Measurements from ENCODE around the gene METTL24. TPM values are rescaled to one million over a fixed set of nuclear protein-coding genes. Genes with fewer than 3 reads are reported as not detected.

METTL24 gene
- total and polyA plus RNA-seq, 4 donors, result 0.14 to 2.0 (median 0.91) TPM

DNA sequence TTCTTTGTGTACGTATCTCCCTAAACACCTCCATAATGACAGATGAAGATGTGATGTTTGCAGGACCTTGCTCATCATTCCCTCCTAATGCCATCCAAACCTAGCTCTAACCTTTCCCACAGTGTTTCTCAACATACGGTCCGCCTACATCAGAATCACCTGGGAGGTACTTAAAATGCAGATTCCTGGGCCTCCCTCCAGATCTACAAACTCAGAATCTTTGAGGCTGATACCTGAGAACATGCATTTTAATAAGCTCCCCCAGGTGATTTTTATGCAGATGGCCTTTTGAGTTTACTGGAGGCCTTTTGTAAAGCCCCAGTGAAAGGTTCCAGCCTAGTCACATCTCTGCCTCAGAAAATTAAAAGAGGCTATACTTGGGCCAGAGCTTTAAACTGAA, 40.5 kb downstream of the METTL24 start:
- Histone ChIP-seq H3K4me3 (ENCODE audit: low read depth in 1 of 3, low read length in 3 of 3) (no peak overlapping the region), H3K36me3 (ENCODE audit: control insufficient read depth in 4 of 4, insufficient read depth in 3 of 4, low read depth in 1 of 4, low read length in 3 of 4) (no peaks in the 10 kb centered on the region), H3K27ac (ENCODE audit: low read depth in 1 of 2, low read length in 2 of 2) (no peak overlapping the region), H3K9ac (ENCODE audit: low read depth in 1 of 2, low read length in 2 of 2) (no peak overlapping the region), H3K9me3 (ENCODE audit: control insufficient read depth in 4 of 4, low read length in 3 of 4) (no peaks in the 10 kb centered on the region), H3K27me3 (ENCODE audit: control insufficient read depth in 4 of 4, insufficient read depth in 4 of 4, low read length in 3 of 4) (no peaks in the 10 kb centered on the region), H3K4me1 (ENCODE audit: control insufficient read depth in 4 of 4, insufficient read depth in 4 of 4, low read length in 3 of 4) (no peaks in the 10 kb centered on the region)
- DNase-seq (ENCODE audit: low spot score), result no peak
- TF ChIP-seq FOXA1 (IDR thresholded peaks at IDR 0.05) (no peak), JUND (IDR thresholded peaks at IDR 0.05) (no peak), YY1 (IDR thresholded peaks at IDR 0.05) (no peak), GABPA (IDR thresholded peaks at IDR 0.05 in 1 of 2, conservative IDR thresholded peaks at IDR 0.05 in 1 of 2) (no peak), NR2F2 (IDR thresholded peaks at IDR 0.05) (no peak), TAF1 (conservative IDR thresholded peaks at IDR 0.05) (no peak), HNF4A (conservative IDR thresholded peaks at IDR 0.05) (no peak), RXRA (IDR thresholded peaks at IDR 0.05) (no peak), SP1 (IDR thresholded peaks at IDR 0.05) (no peak), HNF4G (IDR thresholded peaks at IDR 0.05) (no peak), FOXA2 (IDR thresholded peaks at IDR 0.05) (no peak)
- TF ChIP-seq, protein P1, sequence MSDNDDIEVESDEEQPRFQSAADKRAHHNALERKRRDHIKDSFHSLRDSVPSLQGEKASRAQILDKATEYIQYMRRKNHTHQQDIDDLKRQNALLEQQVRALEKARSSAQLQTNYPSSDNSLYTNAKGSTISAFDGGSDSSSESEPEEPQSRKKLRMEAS (IDR thresholded peaks at IDR 0.05), result no peak
- TF ChIP-seq, protein P2, sequence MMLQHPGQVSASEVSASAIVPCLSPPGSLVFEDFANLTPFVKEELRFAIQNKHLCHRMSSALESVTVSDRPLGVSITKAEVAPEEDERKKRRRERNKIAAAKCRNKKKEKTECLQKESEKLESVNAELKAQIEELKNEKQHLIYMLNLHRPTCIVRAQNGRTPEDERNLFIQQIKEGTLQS (IDR thresholded peaks at IDR 0.05), result no peak
- TF ChIP-seq, protein P3, sequence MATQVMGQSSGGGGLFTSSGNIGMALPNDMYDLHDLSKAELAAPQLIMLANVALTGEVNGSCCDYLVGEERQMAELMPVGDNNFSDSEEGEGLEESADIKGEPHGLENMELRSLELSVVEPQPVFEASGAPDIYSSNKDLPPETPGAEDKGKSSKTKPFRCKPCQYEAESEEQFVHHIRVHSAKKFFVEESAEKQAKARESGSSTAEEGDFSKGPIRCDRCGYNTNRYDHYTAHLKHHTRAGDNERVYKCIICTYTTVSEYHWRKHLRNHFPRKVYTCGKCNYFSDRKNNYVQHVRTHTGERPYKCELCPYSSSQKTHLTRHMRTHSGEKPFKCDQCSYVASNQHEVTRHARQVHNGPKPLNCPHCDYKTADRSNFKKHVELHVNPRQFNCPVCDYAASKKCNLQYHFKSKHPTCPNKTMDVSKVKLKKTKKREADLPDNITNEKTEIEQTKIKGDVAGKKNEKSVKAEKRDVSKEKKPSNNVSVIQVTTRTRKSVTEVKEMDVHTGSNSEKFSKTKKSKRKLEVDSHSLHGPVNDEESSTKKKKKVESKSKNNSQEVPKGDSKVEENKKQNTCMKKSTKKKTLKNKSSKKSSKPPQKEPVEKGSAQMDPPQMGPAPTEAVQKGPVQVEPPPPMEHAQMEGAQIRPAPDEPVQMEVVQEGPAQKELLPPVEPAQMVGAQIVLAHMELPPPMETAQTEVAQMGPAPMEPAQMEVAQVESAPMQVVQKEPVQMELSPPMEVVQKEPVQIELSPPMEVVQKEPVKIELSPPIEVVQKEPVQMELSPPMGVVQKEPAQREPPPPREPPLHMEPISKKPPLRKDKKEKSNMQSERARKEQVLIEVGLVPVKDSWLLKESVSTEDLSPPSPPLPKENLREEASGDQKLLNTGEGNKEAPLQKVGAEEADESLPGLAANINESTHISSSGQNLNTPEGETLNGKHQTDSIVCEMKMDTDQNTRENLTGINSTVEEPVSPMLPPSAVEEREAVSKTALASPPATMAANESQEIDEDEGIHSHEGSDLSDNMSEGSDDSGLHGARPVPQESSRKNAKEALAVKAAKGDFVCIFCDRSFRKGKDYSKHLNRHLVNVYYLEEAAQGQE (IDR thresholded peaks at IDR 0.05), result no peak
- TF ChIP-seq, protein P4, sequence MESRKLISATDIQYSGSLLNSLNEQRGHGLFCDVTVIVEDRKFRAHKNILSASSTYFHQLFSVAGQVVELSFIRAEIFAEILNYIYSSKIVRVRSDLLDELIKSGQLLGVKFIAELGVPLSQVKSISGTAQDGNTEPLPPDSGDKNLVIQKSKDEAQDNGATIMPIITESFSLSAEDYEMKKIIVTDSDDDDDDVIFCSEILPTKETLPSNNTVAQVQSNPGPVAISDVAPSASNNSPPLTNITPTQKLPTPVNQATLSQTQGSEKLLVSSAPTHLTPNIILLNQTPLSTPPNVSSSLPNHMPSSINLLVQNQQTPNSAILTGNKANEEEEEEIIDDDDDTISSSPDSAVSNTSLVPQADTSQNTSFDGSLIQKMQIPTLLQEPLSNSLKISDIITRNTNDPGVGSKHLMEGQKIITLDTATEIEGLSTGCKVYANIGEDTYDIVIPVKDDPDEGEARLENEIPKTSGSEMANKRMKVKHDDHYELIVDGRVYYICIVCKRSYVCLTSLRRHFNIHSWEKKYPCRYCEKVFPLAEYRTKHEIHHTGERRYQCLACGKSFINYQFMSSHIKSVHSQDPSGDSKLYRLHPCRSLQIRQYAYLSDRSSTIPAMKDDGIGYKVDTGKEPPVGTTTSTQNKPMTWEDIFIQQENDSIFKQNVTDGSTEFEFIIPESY (IDR thresholded peaks at IDR 0.05), result no peak
- TF ChIP-seq, protein P5, sequence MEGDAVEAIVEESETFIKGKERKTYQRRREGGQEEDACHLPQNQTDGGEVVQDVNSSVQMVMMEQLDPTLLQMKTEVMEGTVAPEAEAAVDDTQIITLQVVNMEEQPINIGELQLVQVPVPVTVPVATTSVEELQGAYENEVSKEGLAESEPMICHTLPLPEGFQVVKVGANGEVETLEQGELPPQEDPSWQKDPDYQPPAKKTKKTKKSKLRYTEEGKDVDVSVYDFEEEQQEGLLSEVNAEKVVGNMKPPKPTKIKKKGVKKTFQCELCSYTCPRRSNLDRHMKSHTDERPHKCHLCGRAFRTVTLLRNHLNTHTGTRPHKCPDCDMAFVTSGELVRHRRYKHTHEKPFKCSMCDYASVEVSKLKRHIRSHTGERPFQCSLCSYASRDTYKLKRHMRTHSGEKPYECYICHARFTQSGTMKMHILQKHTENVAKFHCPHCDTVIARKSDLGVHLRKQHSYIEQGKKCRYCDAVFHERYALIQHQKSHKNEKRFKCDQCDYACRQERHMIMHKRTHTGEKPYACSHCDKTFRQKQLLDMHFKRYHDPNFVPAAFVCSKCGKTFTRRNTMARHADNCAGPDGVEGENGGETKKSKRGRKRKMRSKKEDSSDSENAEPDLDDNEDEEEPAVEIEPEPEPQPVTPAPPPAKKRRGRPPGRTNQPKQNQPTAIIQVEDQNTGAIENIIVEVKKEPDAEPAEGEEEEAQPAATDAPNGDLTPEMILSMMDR (IDR thresholded peaks at IDR 0.05; ENCODE audit: low read depth, low read length, missing input control), result no peak
- 95% methylated on average over 3 of the region's 3 CpGs for WGBS

DNA sequence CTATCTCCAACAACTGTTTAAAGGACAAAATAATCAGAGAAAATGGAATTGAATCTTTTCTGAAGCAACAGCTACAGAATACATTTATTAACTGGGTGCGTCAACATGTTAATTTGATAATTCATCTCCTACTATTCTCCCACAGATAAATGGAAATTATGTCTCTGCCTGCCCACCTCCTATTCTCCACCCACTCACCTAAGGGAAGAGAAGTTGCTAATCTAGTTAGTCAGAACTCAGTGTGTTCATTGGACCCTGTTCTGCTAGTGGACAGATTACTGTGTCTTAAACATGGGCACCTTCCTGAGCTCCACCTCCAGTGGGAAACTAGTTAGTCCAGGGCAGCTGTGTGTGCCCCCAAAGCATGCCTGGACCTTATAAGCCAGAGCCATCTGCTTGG, 41.0 kb downstream of the METTL24 start:
- Histone ChIP-seq H3K36me3 (ENCODE audit: control insufficient read depth in 4 of 4, insufficient read depth in 3 of 4, low read depth in 1 of 4, low read length in 3 of 4) (no peaks in the 10 kb centered on the region), H3K27me3 (ENCODE audit: control insufficient read depth in 4 of 4, insufficient read depth in 4 of 4, low read length in 3 of 4) (no peaks in the 10 kb centered on the region), H3K4me1 (ENCODE audit: control insufficient read depth in 4 of 4, insufficient read depth in 4 of 4, low read length in 3 of 4) (no peaks in the 10 kb centered on the region), H3K27ac (ENCODE audit: low read depth in 1 of 2, low read length in 2 of 2) (no peak overlapping the region), H3K4me3 (ENCODE audit: low read depth in 1 of 3, low read length in 3 of 3) (no peak overlapping the region), H3K9ac (ENCODE audit: low read depth in 1 of 2, low read length in 2 of 2) (no peak overlapping the region), H3K9me3 (ENCODE audit: control insufficient read depth in 4 of 4, low read length in 3 of 4) (no peaks in the 10 kb centered on the region)
- WGBS, result 99% methylated on average over 1 of the region's 1 CpG
- DNase-seq (ENCODE audit: low spot score), result no peak
- TF ChIP-seq RXRA (IDR thresholded peaks at IDR 0.05) (no peak), NR2F2 (IDR thresholded peaks at IDR 0.05) (no peak), HNF4G (IDR thresholded peaks at IDR 0.05) (no peak), RAD21 (IDR thresholded peaks at IDR 0.05) (no peak), YY1 (IDR thresholded peaks at IDR 0.05) (no peak), TAF1 (conservative IDR thresholded peaks at IDR 0.05) (no peak), EGR1 (IDR thresholded peaks at IDR 0.05; ENCODE audit: low read depth in 2 of 2) (no peak), GABPA (IDR thresholded peaks at IDR 0.05 in 1 of 2, conservative IDR thresholded peaks at IDR 0.05 in 1 of 2) (no peak)
- TF ChIP-seq, protein P5 (IDR thresholded peaks at IDR 0.05; ENCODE audit: low read depth, low read length, missing input control), result no peak
- TF ChIP-seq, protein P2 (IDR thresholded peaks at IDR 0.05), result no peak
- TF ChIP-seq, protein P4 (IDR thresholded peaks at IDR 0.05), result no peak
